Kidney epithelial cell (primary cell): ENCODE data around the gene APCDD1. TPM values are rescaled to one million over a fixed set of nuclear protein-coding genes. Genes with fewer than 3 reads are reported as not detected.

ENCODE experiments used
- DNase-seq: peaks from one replicate; pipeline ENCODE4 v3.0.0-alpha.2; 2010; ENCODE audit warnings: low read depth
- H3K27me3 ChIP-seq: 2 replicates; pipeline ENCODE4 v1.6.0; 2011; ENCODE audit warnings: low read length; ENCODE audit not compliant: control insufficient read depth, insufficient read depth
- H3K36me3 ChIP-seq: 2 replicates; pipeline ENCODE4 v1.5.1; 2011; ENCODE audit warnings: low read length; ENCODE audit not compliant: control insufficient read depth, insufficient read depth
- H3K4me3 ChIP-seq: 2 replicates; pipeline ENCODE4 v1.5.1; 2011; ENCODE audit warnings: low read depth, mild to moderate bottlenecking, control low read depth, low read length
- CTCF ChIP-seq: IDR thresholded peaks from 2 replicates; pipeline ENCODE4 v1.5.1; 2011; ENCODE audit warnings: mild to moderate bottlenecking, moderate library complexity, low read length, control low read depth, inconsistent platforms; ENCODE audit not compliant: insufficient read depth, poor library complexity, severe bottlenecking
- total RNA-seq: library from RNA; depleted of rRNA; stranded (reverse); fragments of >200 nt; gene quantifications from 2 replicates; pipeline ENCODE4 v1.2.3, GENCODE V29; 2015

Gene APCDD1
- total RNA-seq, 1 donor from 2014 or later = 0.71 TPM

DNA sequence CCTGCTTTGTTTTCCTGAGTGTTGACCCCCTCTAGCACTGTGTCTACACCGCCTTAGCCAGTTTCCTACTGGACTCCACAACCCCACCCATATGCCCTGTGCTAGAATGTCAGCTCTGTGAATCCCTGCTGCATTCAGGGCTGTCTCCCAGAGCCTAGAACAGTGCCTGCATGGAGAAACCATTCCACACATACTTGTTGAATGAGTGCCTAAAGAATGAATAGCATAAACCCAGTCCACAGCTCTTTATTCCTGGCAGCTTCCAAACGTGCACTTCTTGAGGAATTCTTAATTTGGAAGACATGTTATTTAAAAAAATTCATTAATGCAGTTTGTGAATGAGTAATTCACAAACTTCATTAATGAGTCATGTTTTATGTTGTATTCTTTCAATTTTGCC, 64.9 kb downstream of the APCDD1 start:
- no peak overlapping the region for H3K4me3 ChIP-seq
- peaks cover 8% of the 10 kb centered on the region for H3K27me3 ChIP-seq
- H3K36me3 ChIP-seq = no peaks in the 10 kb centered on the region
- no peak for TF ChIP-seq CTCF
- DNase-seq = no peak

GRCh38 chr18:10519999-10520935, 65.8 kb downstream of the APCDD1 start:
- TF ChIP-seq CTCF = peak; percentile 84
- H3K4me3 ChIP-seq = no peak overlapping the region

GRCh38 chr18:10521566-10521965, 67.1 kb downstream of the APCDD1 start:
- TF ChIP-seq CTCF = no peak
- peaks cover 8% of the 10 kb centered on the region for H3K27me3 ChIP-seq
- no peak for DNase-seq
- H3K4me3 ChIP-seq = no peak overlapping the region
- H3K36me3 ChIP-seq = no peaks in the 10 kb centered on the region

More at GRCh38 chr18:10519999-10520935, 65.8 kb downstream of the APCDD1 start:
- Histone ChIP-seq H3K27me3 (peaks cover 8% of the 10 kb centered on the region), H3K36me3 (no peaks in the 10 kb centered on the region)
- DNase-seq = peak; percentile 47

DNA sequence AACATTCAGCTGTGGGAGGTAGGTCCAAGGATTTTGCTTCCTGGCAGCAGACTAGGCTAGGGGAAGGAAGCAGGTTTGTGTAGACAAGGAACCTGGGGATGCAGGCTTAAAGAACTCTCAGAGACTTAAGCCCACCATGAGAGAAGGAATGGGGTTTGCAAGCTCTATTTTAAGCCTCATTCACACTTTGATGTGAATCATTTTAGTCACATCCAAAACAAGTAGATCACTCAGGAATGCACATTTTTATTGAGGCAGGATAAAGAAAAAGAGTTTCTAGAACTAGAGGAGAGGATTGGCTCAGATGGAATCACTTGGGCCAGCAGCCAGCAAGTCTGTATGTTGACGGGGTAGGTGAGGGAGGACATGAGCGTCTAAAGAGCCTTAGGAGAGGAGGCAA, 68.1 kb downstream of the APCDD1 start:
- Histone ChIP-seq H3K27me3 (peaks cover 2% of the 10 kb centered on the region), H3K4me3 (no peak overlapping the region), H3K36me3 (no peaks in the 10 kb centered on the region)
- DNase-seq = no peak
- no peak for TF ChIP-seq CTCF

DNA sequence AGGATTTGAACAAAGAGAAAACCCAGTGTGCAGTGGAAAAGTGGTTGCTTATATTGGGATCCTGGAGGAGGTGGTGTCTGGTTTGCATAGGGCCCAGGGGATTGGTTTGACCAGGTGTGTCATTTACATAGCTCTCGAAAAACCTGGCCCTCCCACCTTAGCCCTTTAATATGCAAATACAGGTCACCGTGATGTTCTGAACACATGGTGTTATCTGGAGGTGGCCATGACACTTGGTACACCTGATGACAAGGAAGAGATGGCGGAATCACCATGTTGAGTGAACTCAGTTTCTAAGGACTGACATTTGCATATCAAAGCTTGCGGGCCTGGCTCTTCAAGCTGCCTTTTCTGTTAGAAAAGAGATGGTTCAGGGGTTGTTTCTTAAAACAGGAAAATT, 69.1 kb downstream of the APCDD1 start:
- H3K36me3 ChIP-seq = no peaks in the 10 kb centered on the region
- DNase-seq = no peak
- H3K27me3 ChIP-seq = peaks cover 1% of the 10 kb centered on the region
- H3K4me3 ChIP-seq = no peak overlapping the region
- no peak for TF ChIP-seq CTCF
